ENCODE results near the gene ZNRF4.

DNA sequence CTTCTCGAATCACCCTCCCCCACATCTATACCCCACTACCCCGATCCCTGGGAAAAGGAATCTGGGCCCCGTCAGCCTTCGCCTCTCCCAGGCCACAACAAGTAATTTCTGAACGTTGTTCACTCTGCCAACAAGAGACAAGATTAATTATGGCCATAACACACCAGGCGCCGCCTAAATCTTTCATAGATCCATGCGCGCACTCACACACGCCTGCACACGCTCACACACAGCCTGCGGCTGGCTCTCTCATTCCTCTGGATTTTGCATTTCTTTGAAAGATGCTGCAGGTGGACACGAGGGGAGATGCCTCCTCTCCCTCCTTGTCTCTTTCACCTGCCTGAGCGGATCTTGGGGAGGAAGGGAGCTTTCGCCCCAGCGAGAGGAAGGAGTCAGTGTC, 17.1 kb downstream of the ZNRF4 start:
- TF ChIP-seq, protein P1, sequence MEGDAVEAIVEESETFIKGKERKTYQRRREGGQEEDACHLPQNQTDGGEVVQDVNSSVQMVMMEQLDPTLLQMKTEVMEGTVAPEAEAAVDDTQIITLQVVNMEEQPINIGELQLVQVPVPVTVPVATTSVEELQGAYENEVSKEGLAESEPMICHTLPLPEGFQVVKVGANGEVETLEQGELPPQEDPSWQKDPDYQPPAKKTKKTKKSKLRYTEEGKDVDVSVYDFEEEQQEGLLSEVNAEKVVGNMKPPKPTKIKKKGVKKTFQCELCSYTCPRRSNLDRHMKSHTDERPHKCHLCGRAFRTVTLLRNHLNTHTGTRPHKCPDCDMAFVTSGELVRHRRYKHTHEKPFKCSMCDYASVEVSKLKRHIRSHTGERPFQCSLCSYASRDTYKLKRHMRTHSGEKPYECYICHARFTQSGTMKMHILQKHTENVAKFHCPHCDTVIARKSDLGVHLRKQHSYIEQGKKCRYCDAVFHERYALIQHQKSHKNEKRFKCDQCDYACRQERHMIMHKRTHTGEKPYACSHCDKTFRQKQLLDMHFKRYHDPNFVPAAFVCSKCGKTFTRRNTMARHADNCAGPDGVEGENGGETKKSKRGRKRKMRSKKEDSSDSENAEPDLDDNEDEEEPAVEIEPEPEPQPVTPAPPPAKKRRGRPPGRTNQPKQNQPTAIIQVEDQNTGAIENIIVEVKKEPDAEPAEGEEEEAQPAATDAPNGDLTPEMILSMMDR (IDR thresholded peaks at IDR 0.05) = no peak
- TF ChIP-seq POLR2A (IDR thresholded peaks at IDR 0.05) = no peak

All from lower leg skin (tissue), 3 donors.